ENCODE data around the gene CTTNBP2. TPM values are rescaled to one million over a fixed set of nuclear protein-coding genes. Genes with fewer than 3 reads are reported as not detected.

Gene CTTNBP2
- total RNA-seq, 1 donor from 2014 or later, result 0.18 TPM

GRCh38 chr7:117683430-117684175 is 189.6 kb downstream of the CTTNBP2 start:
- no peak for DNase-seq
- TF ChIP-seq CTCF (IDR thresholded peaks at IDR 0.05), result no peak
- Mint-ChIP-seq H3K27ac (no peak overlapping the region), H3K9me3 (no peaks in the 10 kb centered on the region), H3K4me1 (no peaks in the 10 kb centered on the region), H3K27me3 (no peaks in the 10 kb centered on the region), H3K36me3 (ENCODE audit: low read depth) (no peaks in the 10 kb centered on the region), H3K4me3 (no peak overlapping the region)
- ChIA-PET CTCF (no interaction called here), POLR2A (no interaction called here)
- no peak for ATAC-seq (ENCODE audit: low read depth)
- intact Hi-C loops (cut with micrococcal nuclease), result no loop called here

- Mint-ChIP-seq H3K27me3 (no peaks in the 10 kb centered on the region), H3K36me3 (ENCODE audit: low read depth) (no peaks in the 10 kb centered on the region), H3K4me1 (no peaks in the 10 kb centered on the region), H3K27ac (no peak overlapping the region), H3K9me3 (no peaks in the 10 kb centered on the region), H3K4me3 (no peak overlapping the region)
- POLR2A ChIA-PET, result no interaction called here
- TF ChIP-seq CTCF (IDR thresholded peaks at IDR 0.05), result no peak
- intact Hi-C loops (cut with micrococcal nuclease), result no loop called here
- DNase-seq (no peak), ATAC-seq (ENCODE audit: low read depth) (no peak)
- CTCF ChIA-PET, result no interaction called here
Observed at GRCh38 chr7:117682681-117683385, 190.4 kb downstream of the CTTNBP2 start.

GRCh38 chr7:117679120-117679519 is 194.1 kb downstream of the CTTNBP2 start:
- H3K36me3 Mint-ChIP-seq (ENCODE audit: low read depth), result no peaks in the 10 kb centered on the region
- no peaks in the 10 kb centered on the region for H3K27me3 Mint-ChIP-seq
- ATAC-seq (ENCODE audit: low read depth) (no peak), DNase-seq (no peak)
- no peak overlapping the region for H3K4me3 Mint-ChIP-seq
- TF ChIP-seq CTCF (IDR thresholded peaks at IDR 0.05), result no peak
- intact Hi-C loops (cut with micrococcal nuclease), result no loop called here
- H3K4me1 Mint-ChIP-seq, result no peaks in the 10 kb centered on the region
- no peaks in the 10 kb centered on the region for H3K9me3 Mint-ChIP-seq
- no peak overlapping the region for H3K27ac Mint-ChIP-seq
- ChIA-PET POLR2A (no interaction called here), CTCF (no interaction called here)

GRCh38 chr7:117675497-117676435 is 197.5 kb downstream of the CTTNBP2 start:
- H3K27ac Mint-ChIP-seq, result no peak overlapping the region
- ATAC-seq (ENCODE audit: low read depth), result no peak
- H3K4me3 Mint-ChIP-seq, result no peak overlapping the region
- intact Hi-C loops (cut with micrococcal nuclease), result no loop called here
- H3K4me1 Mint-ChIP-seq, result no peaks in the 10 kb centered on the region
- H3K27me3 Mint-ChIP-seq, result no peaks in the 10 kb centered on the region
- no peak for DNase-seq
- no peaks in the 10 kb centered on the region for H3K9me3 Mint-ChIP-seq
- ChIA-PET CTCF (no interaction called here), POLR2A (no interaction called here)
- H3K36me3 Mint-ChIP-seq (ENCODE audit: low read depth), result no peaks in the 10 kb centered on the region
- no peak for TF ChIP-seq CTCF (IDR thresholded peaks at IDR 0.05)

- Mint-ChIP-seq H3K4me3 (no peak overlapping the region), H3K27ac (no peak overlapping the region), H3K36me3 (ENCODE audit: low read depth) (no peaks in the 10 kb centered on the region), H3K9me3 (no peaks in the 10 kb centered on the region), H3K27me3 (no peaks in the 10 kb centered on the region), H3K4me1 (no peaks in the 10 kb centered on the region)
- intact Hi-C loops (cut with micrococcal nuclease), result no loop called here
- no peak for DNase-seq
- TF ChIP-seq CTCF (IDR thresholded peaks at IDR 0.05), result no peak
- ChIA-PET POLR2A (no interaction called here), CTCF (no interaction called here)
- ATAC-seq (ENCODE audit: low read depth), result no peak
Observed at GRCh38 chr7:117674617-117675016, 198.6 kb downstream of the CTTNBP2 start.

All from activated B cell treated with CpG ODN at 0.5 μM for 24 hours (primary cell).